H1 (cell line): ENCODE measurements around the gene ASXL1. TPM values are rescaled to one million over a fixed set of nuclear protein-coding genes. Genes with fewer than 3 reads are reported as not detected.

Source experiments
- CTCF ChIA-PET: fragments of 300-600 bp; sonication (Branson Sonifier 250); formaldehyde crosslinking; loops from one replicate; lab custom pipeline; 2021; ENCODE audit not compliant: partially characterized antibody; lab: Charles Lee
- POLR2A ChIA-PET: fragments of 300-600 bp; sonication (Branson Sonifier 250); formaldehyde crosslinking; loops from one replicate; lab custom pipeline; 2021; ENCODE audit warnings: inconsistent platforms; ENCODE audit not compliant: partially characterized antibody; lab: Charles Lee
- DNase-seq, 2 experiments: peaks; one replicate each; pipeline versions ENCODE4 v3.0.0 to v3.0.0-alpha.2; 2010 to 2022; ENCODE audit warnings: low spot score in 2 of 2, low read depth in 1 of 2, mixed read lengths in 1 of 2
- FAIRE-seq: peaks from 2 replicates; lab custom pipeline; 2011; peaks lifted over from hg19 to GRCh38; lab: Jason Lieb, UNC
- H2AFZ ChIP-seq: 2 replicates; pipeline ENCODE4 v1.8.1; 2012; ENCODE audit warnings: low read length, inconsistent platforms
- H2AK5ac ChIP-seq: 2 replicates; pipeline ENCODE4 v1.6.1; 2013; ENCODE audit warnings: low read depth, low read length
- H2BK120ac ChIP-seq: replicated peaks from 2 replicates; pipeline ENCODE3; 2013; ENCODE audit warnings: low read depth, low read length, inconsistent platforms
- H2BK12ac ChIP-seq: 2 replicates; pipeline ENCODE4 v1.6.1; 2013; ENCODE audit warnings: low read depth, low read length
- H2BK15ac ChIP-seq: 2 replicates; pipeline ENCODE4 v1.6.1; 2013; ENCODE audit warnings: low read length
- H2BK20ac ChIP-seq: 2 replicates; pipeline ENCODE4 v1.6.1; 2013; ENCODE audit warnings: low read length
- H2BK5ac ChIP-seq: 2 replicates; pipeline ENCODE4 v1.6.1; 2013; ENCODE audit warnings: low read depth, low read length
- H3K14ac ChIP-seq: 2 replicates; pipeline ENCODE4 v1.6.1; 2013; ENCODE audit warnings: inconsistent platforms; ENCODE audit not compliant: insufficient read length
- H3K18ac ChIP-seq: 2 replicates; pipeline ENCODE4 v1.6.1; 2013; ENCODE audit warnings: low read length; ENCODE audit errors: extremely low read depth
- H3K23ac ChIP-seq: 2 replicates; pipeline ENCODE4 v1.6.1; 2013; ENCODE audit warnings: inconsistent platforms; ENCODE audit not compliant: insufficient read length
- H3K23me2 ChIP-seq: 2 replicates; pipeline ENCODE4 v1.6.1; 2013; ENCODE audit warnings: low read depth, low read length
- H3K27ac ChIP-seq: 2 replicates; pipeline ENCODE4 v1.6.1; 2011; ENCODE audit warnings: low read depth, low read length, inconsistent platforms
- H3K27me3 ChIP-seq, 4 experiments: replicated peaks in 1 of 4; 1 replicate in 1 of 4; 2 replicates in 3 of 4; pipeline versions ENCODE4 v1.6.1 to v1.8.1; 2011 to 2013; ENCODE audit warnings: low read length in 3 of 4, mild to moderate bottlenecking in 3 of 4, inconsistent platforms in 2 of 4, mixed read lengths in 2 of 4, moderate library complexity in 1 of 4; ENCODE audit not compliant: control insufficient read depth in 3 of 4, insufficient read depth in 3 of 4; ENCODE audit errors: extremely low read depth in 1 of 4
- H3K36me3 ChIP-seq, 4 experiments: 2 replicates each; pipeline versions ENCODE4 v1.6.1 to v1.8.1; 2011 to 2013; ENCODE audit warnings: mild to moderate bottlenecking in 4 of 4, low read length in 3 of 4, moderate library complexity in 2 of 4, control low read depth in 1 of 4, inconsistent platforms in 1 of 4; ENCODE audit not compliant: insufficient read depth in 4 of 4, control insufficient read depth in 2 of 4
- H3K4ac ChIP-seq: replicated peaks from 2 replicates; pipeline ENCODE3; 2013; ENCODE audit warnings: low read length, low read depth, mixed read lengths, inconsistent platforms; ENCODE audit not compliant: insufficient read length
- H3K4me1 ChIP-seq, 4 experiments: replicated peaks in 1 of 4; 1 replicate in 1 of 4; 2 replicates in 3 of 4; pipeline versions ENCODE4 v1.6.1 to v1.8.1; 2011 to 2013; ENCODE audit warnings: low read length in 3 of 4, inconsistent platforms in 2 of 4, mixed read lengths in 1 of 4; ENCODE audit not compliant: insufficient read depth in 4 of 4, control insufficient read depth in 3 of 4
- H3K4me2 ChIP-seq, 2 experiments: 2 replicates each; pipeline versions ENCODE4 v1.6.1 to v1.8.1; 2011 to 2013; ENCODE audit warnings: low read depth in 2 of 2, low read length in 2 of 2, control low read depth in 1 of 2, inconsistent platforms in 1 of 2, mild to moderate bottlenecking in 1 of 2; ENCODE audit not compliant: insufficient read depth in 1 of 2
- H3K4me3 ChIP-seq, 4 experiments: fragments of 200-600, 300-600 bp in 1 of 4; sonication (generic), shearing (Covaris generic), sonication (Bioruptor Twin) in 1 of 4; 2 replicates each; pipeline versions ENCODE4 v1.5.1 to v1.8.1; 2011 to 2016; ENCODE audit warnings: low read length in 4 of 4, low read depth in 3 of 4, control low read depth in 2 of 4, inconsistent platforms in 2 of 4, mild to moderate bottlenecking in 2 of 4, mixed read lengths in 1 of 4, moderate library complexity in 1 of 4; ENCODE audit not compliant: insufficient read depth in 2 of 4; ENCODE audit errors: extremely low read depth in 1 of 4
- H3K56ac ChIP-seq: replicated peaks from 2 replicates; pipeline ENCODE3; 2013; ENCODE audit warnings: low read depth, mild to moderate bottlenecking, mixed read lengths, low read length, inconsistent platforms; ENCODE audit not compliant: insufficient read length
- H3K79me1 ChIP-seq: 2 replicates; pipeline ENCODE4 v1.6.1; 2013; ENCODE audit warnings: low read depth, low read length, control low read depth
- H3K79me2 ChIP-seq, 2 experiments: 2 replicates each; pipeline versions ENCODE4 v1.6.1 to v1.8.1; 2012 to 2013; ENCODE audit warnings: low read length in 2 of 2, mild to moderate bottlenecking in 2 of 2, inconsistent platforms in 1 of 2; ENCODE audit not compliant: insufficient read depth in 2 of 2, control insufficient read depth in 1 of 2
- H3K9ac ChIP-seq, 4 experiments: replicated peaks in 1 of 4; 1 replicate in 1 of 4; 2 replicates in 3 of 4; pipeline versions ENCODE4 v1.6.1 to v1.8.1; 2011 to 2013; ENCODE audit warnings: low read depth in 3 of 4, low read length in 3 of 4, control low read depth in 2 of 4, mild to moderate bottlenecking in 2 of 4, moderate library complexity in 2 of 4, inconsistent platforms in 1 of 4; ENCODE audit errors: extremely low read depth in 1 of 4
- H3K9me3 ChIP-seq, 2 experiments: 2 replicates each; pipeline versions ENCODE4 v1.6.1 to v1.8.1; 2012 to 2013; ENCODE audit warnings: mild to moderate bottlenecking in 2 of 2, moderate library complexity in 2 of 2, control low read depth in 1 of 2, inconsistent platforms in 1 of 2, low read depth in 1 of 2, low read length in 1 of 2, mixed read lengths in 1 of 2; ENCODE audit not compliant: insufficient read depth in 2 of 2
- H4K20me1 ChIP-seq, 2 experiments: replicated peaks in 1 of 2; 2 replicates each; pipeline versions ENCODE3 to v1.8.1; 2011 to 2013; ENCODE audit warnings: inconsistent platforms in 2 of 2, low read length in 2 of 2, mild to moderate bottlenecking in 1 of 2; ENCODE audit not compliant: insufficient read depth in 2 of 2, control insufficient read depth in 1 of 2
- H4K5ac ChIP-seq: 2 replicates; pipeline ENCODE4 v1.6.1; 2013; ENCODE audit warnings: low read length, low read depth, mixed read lengths, inconsistent platforms; ENCODE audit not compliant: insufficient read length
- H4K8ac ChIP-seq: 2 replicates; pipeline ENCODE4 v1.8.0; 2013; ENCODE audit warnings: mild to moderate bottlenecking, moderate library complexity, low read length, inconsistent platforms; ENCODE audit not compliant: insufficient read depth; ENCODE audit errors: extremely low read depth
- H4K91ac ChIP-seq: replicated peaks from 2 replicates; pipeline ENCODE3; 2013; ENCODE audit warnings: low read length, mixed read lengths, inconsistent platforms; ENCODE audit not compliant: insufficient read length
- EZH2 ChIP-seq: fragments of 200-600 bp; sonication (generic); IDR thresholded peaks from 2 replicates; pipeline ENCODE4 v1.7.1; 2012; ENCODE audit warnings: low read depth, mild to moderate bottlenecking, moderate library complexity, low read length, inconsistent platforms; ENCODE audit not compliant: severe bottlenecking
- RNF2 ChIP-seq: fragments of 200-900, 300-1000 bp; sonication (generic); IDR thresholded peaks from 2 replicates; pipeline ENCODE4 v1.7.1; 2016; ENCODE audit warnings: borderline replicate concordance, low read depth, mild to moderate bottlenecking, antibody characterized with exemption, low read length; ENCODE audit not compliant: poor library complexity, severe bottlenecking; ENCODE audit errors: missing control alignments
- TEAD4 ChIP-seq: IDR thresholded peaks from 2 replicates; pipeline ENCODE4 v1.6.1; 2012; ENCODE audit warnings: low read depth, low read length, inconsistent platforms, mixed read lengths
- WGBS, 2 experiments: shearing (Covaris generic) in 1 of 2; methylation state at CpG; one replicate each; pipeline versions ENCODE4 v1.1.6 to v1.1.7; 2013 to 2015; ENCODE audit warnings: low lambda C conversion rate in 2 of 2, mixed read lengths in 2 of 2, inconsistent platforms in 1 of 2, low coverage in 1 of 2, missing lambda C conversion rate in 1 of 2; ENCODE audit not compliant: insufficient replicate concordance in 2 of 2, insufficient coverage in 1 of 2, insufficient read length in 1 of 2; ENCODE audit errors: extremely low coverage in 1 of 2, missing lambda C conversion rate in 1 of 2; 5-methylcytosine and 5-hydroxymethylcytosine counted together
- polyA plus RNA-seq, 7 experiments: library from polyadenylated mRNA; depleted of rRNA in 3 of 7; stranded (reverse) in 5 of 7; unstranded in 2 of 7; fragments of >200 nt in 5 of 7; fragments of 200-250 nt in 2 of 7; gene quantifications; 1 replicate in 5 of 7; 2 replicates in 1 of 7; 4 replicates in 1 of 7; pipeline versions ENCODE4 v1.2.1 to v1.2.3, GENCODE V29; 2011 to 2013; ENCODE audit warnings: missing spikeins in 2 of 7, mixed read lengths in 2 of 7
- total RNA-seq: library from RNA; stranded (reverse); fragmentation: NEBNext Ultra II Directional; extraction: Animal tissue kit (Norgen Biotek cat#: 25700); gene quantifications from 2 replicates; pipeline ENCODE4 v1.2.1, GENCODE V29; 2021
- TF ChIP-seq, protein P1 (sequence below): IDR thresholded peaks from 2 replicates; pipeline ENCODE4 v1.6.1; 2011; ENCODE audit warnings: low read depth, mild to moderate bottlenecking, low read length; ENCODE audit not compliant: insufficient read depth

ASXL1 gene
- total and polyA plus RNA-seq, 2 of the 8 experiments (the other 6 are each of a cell fraction or from before 2014, with no cell fraction given), result 10.6 to 26.5 TPM

DNA sequence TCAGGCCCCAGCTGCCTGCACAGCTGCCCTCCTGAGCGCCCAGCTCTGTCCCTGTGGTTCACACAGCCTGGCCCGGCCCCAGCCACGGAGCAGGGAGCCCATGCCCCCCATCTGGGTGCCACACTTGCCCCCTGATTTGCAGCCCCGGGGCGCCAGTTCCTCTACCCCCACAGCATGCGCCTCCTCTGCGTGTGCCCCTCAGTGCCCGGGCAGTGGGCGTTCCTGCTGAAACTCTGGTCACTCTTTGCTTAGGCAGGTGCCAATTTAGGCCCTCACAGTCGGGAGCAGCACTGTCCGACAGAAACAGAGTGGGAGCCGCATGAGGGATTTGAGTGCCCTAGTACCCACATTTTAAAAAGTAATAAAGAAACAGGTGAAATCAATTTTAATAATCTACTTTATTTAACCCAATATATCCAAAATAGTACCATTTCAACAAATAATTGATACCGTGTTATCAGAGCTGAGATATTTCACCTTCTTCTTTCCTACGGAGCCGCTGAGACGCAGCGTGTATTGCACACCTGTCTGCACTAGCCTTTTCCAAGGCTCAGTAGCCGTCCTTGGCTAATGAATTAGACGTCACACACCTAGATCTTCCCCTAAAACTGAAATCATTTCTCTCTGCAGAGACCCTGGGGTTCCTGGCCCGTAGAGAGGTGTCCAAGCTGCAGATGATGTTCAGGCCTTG, 106.4 kb downstream of the ASXL1 start:
- peaks cover 0 to 26% (median 16%) of the 10 kb centered on the region in 4 experiments; a peak in 6 of 7 replicates for H3K4me1 ChIP-seq
- no peaks in the 10 kb centered on the region for H3K23me2 ChIP-seq
- H2BK120ac ChIP-seq, result no peak overlapping the region
- H3K79me2 ChIP-seq, result peaks cover 0 to 4% of the 10 kb centered on the region in 2 experiments; a peak in 1 of 4 replicates
- H3K79me1 ChIP-seq, result peaks cover 12% of the 10 kb centered on the region
- no peak overlapping the region for H3K14ac ChIP-seq
- ChIA-PET CTCF (no interaction called here), POLR2A (interaction anchor here (1.2 to 1.6 kb wide), 2 partner anchors 11 to 133 kb away, joined by 4 read pairs; no protein-coding TSS in a partner anchor)
- no peaks in the 10 kb centered on the region for H3K27me3 ChIP-seq
- no peak overlapping the region for H3K4ac ChIP-seq
- H3K36me3 ChIP-seq, result no peaks in the 10 kb centered on the region
- no peaks in the 10 kb centered on the region for H3K9me3 ChIP-seq
- H2BK5ac ChIP-seq, result peak overlapping the region; percentile 66; the same call in 1 of the 2 replicates
- no peak overlapping the region for H4K8ac ChIP-seq
- no peak overlapping the region for H3K23ac ChIP-seq
- 0 out of 2 replicates have a peak overlapping the region, but pooled peaks have one; percentile 14 for H3K27ac ChIP-seq
- FAIRE-seq (no peak), DNase-seq (no peak)
- no peak overlapping the region for H4K5ac ChIP-seq
- no peak overlapping the region for H3K4me2 ChIP-seq
- H4K20me1 ChIP-seq, result peaks cover 20 to 37% of the 10 kb centered on the region in 2 experiments
- no peak overlapping the region for H2BK12ac ChIP-seq
- H3K56ac ChIP-seq, result no peak overlapping the region
- no peak overlapping the region for H3K9ac ChIP-seq
- H3K4me3 ChIP-seq, result no peak overlapping the region
- no peak overlapping the region for H2AFZ ChIP-seq
- no peak overlapping the region for H2BK20ac ChIP-seq
- no peak overlapping the region for H4K91ac ChIP-seq
- no peak overlapping the region for H2AK5ac ChIP-seq
- WGBS, 2 experiments, result 91% methylated on average over 20 of the region's 20 CpGs; no CpG with 5 or more reads in 1 of the 2 experiments
- H2BK15ac ChIP-seq, result no peak overlapping the region
- no peak overlapping the region; the same call in 1 of the 2 replicates for H3K18ac ChIP-seq
- TF ChIP-seq, protein P1, sequence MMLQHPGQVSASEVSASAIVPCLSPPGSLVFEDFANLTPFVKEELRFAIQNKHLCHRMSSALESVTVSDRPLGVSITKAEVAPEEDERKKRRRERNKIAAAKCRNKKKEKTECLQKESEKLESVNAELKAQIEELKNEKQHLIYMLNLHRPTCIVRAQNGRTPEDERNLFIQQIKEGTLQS, result no peak
- TF ChIP-seq EZH2, result no peak
- no peak for TF ChIP-seq RNF2
- no peak for TF ChIP-seq TEAD4
